Neural cell (in vitro differentiated cells): Measurements from ENCODE around the gene CCDC106. TPM values are rescaled to one million over a fixed set of nuclear protein-coding genes. Genes with fewer than 3 reads are reported as not detected.
A peak's percentile ranks its signal among the peaks of the same experiment; 100 is the strongest.

Experiments
- H2AFZ ChIP-seq: fragments of 200-600, 300-800 bp; sonication (generic), shearing (Covaris generic); 2 replicates; pipeline ENCODE4 v1.6.0; 2014; ENCODE audit warnings: low read depth, mild to moderate bottlenecking, antibody characterized with exemption, low read length, moderate library complexity
- H3F3A ChIP-seq: fragments of 200-600 bp; shearing (Covaris generic); 2 replicates; pipeline ENCODE4 v1.6.1; 2016; ENCODE audit warnings: mild to moderate bottlenecking, moderate library complexity, mixed read lengths, antibody characterized with exemption, low read length; ENCODE audit not compliant: insufficient read depth, poor library complexity, severe bottlenecking
- H3K27ac ChIP-seq: fragments of 200-600, 300-800 bp; sonication (generic), shearing (Covaris generic); 2 replicates; pipeline ENCODE4 v1.5.1; 2014; ENCODE audit warnings: mild to moderate bottlenecking, low read length, moderate library complexity
- H3K27me3 ChIP-seq: fragments of 300-800, 200-600 bp; sonication (generic), shearing (Covaris generic); 2 replicates; pipeline ENCODE4 v1.6.0; 2014; ENCODE audit warnings: mild to moderate bottlenecking, low read depth, low read length, moderate library complexity; ENCODE audit not compliant: insufficient read depth
- H3K36me3 ChIP-seq: fragments of 300-800, 200-600 bp; sonication (generic), shearing (Covaris generic); 2 replicates; pipeline ENCODE4 v1.5.1; 2014; ENCODE audit warnings: mild to moderate bottlenecking, antibody characterized with exemption, low read length, moderate library complexity; ENCODE audit not compliant: insufficient read depth
- H3K4me2 ChIP-seq: fragments of 300-800, 200-600 bp; sonication (generic), shearing (Covaris generic); 2 replicates; pipeline ENCODE4 v1.6.0; 2014; ENCODE audit warnings: mild to moderate bottlenecking, low read length
- H3K4me3 ChIP-seq: fragments of 300-800, 200-600 bp; sonication (generic), shearing (Covaris generic); 2 replicates; pipeline ENCODE4 v1.5.1; 2014; ENCODE audit warnings: mild to moderate bottlenecking, low read length, moderate library complexity
- H3K79me2 ChIP-seq: fragments of 200-600 bp; shearing (Covaris generic); replicated peaks from 2 replicates; pipeline ENCODE4 v1.6.0; 2014; ENCODE audit warnings: mild to moderate bottlenecking, low read length, moderate library complexity; ENCODE audit not compliant: insufficient read depth
- H3K9ac ChIP-seq: fragments of 300-800, 200-600 bp; sonication (generic), shearing (Covaris generic); 2 replicates; pipeline ENCODE4 v1.6.1; 2016; ENCODE audit warnings: mild to moderate bottlenecking, low read length, mixed read lengths
- H3K9me2 ChIP-seq: fragments of 200-600 bp; shearing (Covaris generic); 2 replicates; pipeline ENCODE4 v1.6.1; 2016; ENCODE audit warnings: mild to moderate bottlenecking, low read length, mixed read lengths; ENCODE audit not compliant: insufficient read depth
- H3K9me3 ChIP-seq: fragments of 200-600, 300-800 bp; sonication (generic), shearing (Covaris generic); 2 replicates; pipeline ENCODE4 v1.6.1; 2016; ENCODE audit warnings: mild to moderate bottlenecking, mixed run types, low read length, moderate library complexity, mixed read lengths
- H4K20me1 ChIP-seq: fragments of 200-600 bp; shearing (Covaris generic); 2 replicates; pipeline ENCODE4 v1.6.1; 2016; ENCODE audit warnings: mild to moderate bottlenecking, mixed run types; ENCODE audit not compliant: insufficient read depth
- CTCF ChIP-seq: fragments of 450-650 bp; IDR thresholded peaks from 2 replicates; pipeline ENCODE4 v1.5.1; 2014; ENCODE audit warnings: antibody characterized with exemption, mild to moderate bottlenecking, moderate library complexity; ENCODE audit not compliant: poor library complexity, severe bottlenecking
- EP300 ChIP-seq: fragments of 450-650 bp; conservative IDR thresholded peaks from 2 replicates; pipeline ENCODE4 v1.6.1; 2014; ENCODE audit warnings: antibody characterized with exemption, mild to moderate bottlenecking, moderate library complexity; ENCODE audit not compliant: poor library complexity, severe bottlenecking
- EZH2 ChIP-seq: fragments of 200-600, 300-800 bp; shearing (Covaris generic), sonication (generic); IDR thresholded peaks from 2 replicates; pipeline ENCODE4 v1.6.1; 2014; ENCODE audit warnings: antibody characterized with exemption, low read length, borderline replicate concordance, mild to moderate bottlenecking; ENCODE audit not compliant: insufficient read depth, poor library complexity, severe bottlenecking
- MXI1 ChIP-seq: fragments of 450-650 bp; conservative IDR thresholded peaks from 2 replicates; pipeline ENCODE4 v1.6.1; 2014; ENCODE audit warnings: antibody characterized with exemption, mild to moderate bottlenecking; ENCODE audit not compliant: poor library complexity, severe bottlenecking
- POLR2AphosphoS5 ChIP-seq: IDR thresholded peaks from 2 replicates; pipeline ENCODE4 v1.6.1; 2012
- RAD21 ChIP-seq: fragments of 450-650 bp; conservative IDR thresholded peaks from 2 replicates; pipeline ENCODE4 v1.6.1; 2014; ENCODE audit warnings: antibody characterized with exemption, mild to moderate bottlenecking, moderate library complexity
- REST ChIP-seq: IDR thresholded peaks from 2 replicates; pipeline ENCODE4 v1.6.1; 2012; ENCODE audit warnings: borderline replicate concordance
- SMC3 ChIP-seq: fragments of 450-650 bp; conservative IDR thresholded peaks from 2 replicates; pipeline ENCODE4 v1.6.1; 2014; ENCODE audit warnings: antibody characterized with exemption, mild to moderate bottlenecking, moderate library complexity; ENCODE audit not compliant: poor library complexity
- TAF1 ChIP-seq: IDR thresholded peaks from 2 replicates; pipeline ENCODE4 v1.6.1; 2012; ENCODE audit warnings: low read depth
- polyA plus RNA-seq: library from polyadenylated mRNA; depleted of rRNA; stranded (reverse); fragments of >200 nt; gene quantifications from 2 replicates; pipeline ENCODE4 v1.2.3, GENCODE V29; 2014

Gene CCDC106
- polyA plus RNA-seq, 1 donor from 2014 or later, result 33.8 TPM

DNA sequence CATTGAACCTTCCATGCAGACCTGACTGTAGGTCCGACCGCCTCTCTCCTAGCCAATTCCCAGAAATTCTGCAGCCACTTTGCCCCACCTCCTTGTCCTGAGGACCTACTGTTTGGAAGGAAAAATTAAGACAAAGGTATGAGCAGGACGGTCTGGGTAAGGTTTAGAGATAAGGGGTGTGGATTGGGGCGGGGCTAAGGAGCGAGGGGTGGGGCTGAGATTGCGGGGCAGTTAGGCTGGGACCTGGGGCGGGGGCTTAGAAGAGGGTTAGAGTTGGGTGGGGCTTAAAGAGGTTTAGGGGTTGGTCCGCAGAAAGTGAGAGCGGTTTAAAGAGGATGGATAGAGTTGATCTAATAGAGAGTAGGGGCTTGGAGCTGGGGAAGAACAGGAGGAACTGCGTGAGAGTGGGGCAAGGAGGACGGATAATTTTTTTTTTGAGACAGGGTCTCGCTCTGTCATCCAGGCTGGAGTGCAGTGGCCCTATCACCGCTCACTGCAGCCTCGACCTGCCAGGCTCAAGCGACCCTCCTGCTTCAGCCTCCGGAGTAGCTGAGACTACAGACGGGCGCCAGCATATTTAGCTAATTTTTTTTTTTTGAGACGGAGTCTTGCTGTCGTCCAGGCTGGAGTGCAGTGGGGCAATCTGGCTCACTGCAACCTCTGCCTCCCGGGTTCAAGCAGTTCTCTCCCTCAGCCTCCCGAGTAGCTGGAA, 44.3 kb upstream of the CCDC106 start:
- H3K79me2 ChIP-seq, result peaks cover 24% of the 10 kb centered on the region
- H3K27me3 ChIP-seq, result no peaks in the 10 kb centered on the region
- no peaks in the 10 kb centered on the region for H3K9me2 ChIP-seq
- H3F3A ChIP-seq, result no peaks in the 10 kb centered on the region
- no peak overlapping the region for H3K9ac ChIP-seq
- peak overlapping the region; percentile 97 for H3K4me3 ChIP-seq
- H3K4me2 ChIP-seq, result no peak overlapping the region
- peak overlapping the region; percentile 91 for H3K27ac ChIP-seq
- H4K20me1 ChIP-seq, result no peaks in the 10 kb centered on the region
- no peaks in the 10 kb centered on the region for H3K36me3 ChIP-seq
- no peak overlapping the region for H2AFZ ChIP-seq
- H3K9me3 ChIP-seq, result no peaks in the 10 kb centered on the region
- TF ChIP-seq CTCF (no peak), POLR2AphosphoS5 (no peak), MXI1 (no peak), EP300 (no peak), REST (no peak), SMC3 (no peak), RAD21 (no peak), EZH2 (no peak), TAF1 (no peak)

DNA sequence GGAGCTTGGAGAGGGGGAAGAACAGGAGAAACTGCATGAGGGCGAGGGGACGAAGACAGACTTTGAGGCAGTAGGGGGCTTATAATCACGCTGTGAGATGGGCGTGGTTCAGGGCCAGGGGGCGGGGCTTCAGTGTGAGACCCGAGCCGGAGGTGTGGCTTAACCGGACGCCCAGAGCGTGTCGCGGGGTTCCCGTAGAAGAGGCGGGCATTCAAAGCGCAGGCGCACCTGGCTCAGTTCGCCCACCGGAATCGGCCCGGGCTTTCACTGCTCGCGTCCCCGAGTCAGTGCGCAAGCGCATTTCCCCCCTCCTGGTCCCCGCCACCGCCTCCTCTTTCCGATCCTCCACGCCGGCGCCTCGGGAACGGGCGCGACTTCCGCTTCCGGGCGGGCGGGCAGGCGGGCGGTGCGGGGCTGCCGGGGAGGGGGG, 42.8 kb upstream of the CCDC106 start:
- Histone ChIP-seq H3K36me3 (peaks cover 8% of the 10 kb centered on the region), H3K79me2 (peaks cover 30% of the 10 kb centered on the region), H3K9me3 (no peaks in the 10 kb centered on the region), H3K27ac (peak overlapping the region; percentile 91), H3K9me2 (no peaks in the 10 kb centered on the region), H3K4me2 (peak overlapping the region; percentile 83), H2AFZ (peak overlapping the region; percentile 41), H3K4me3 (peak overlapping the region; percentile 97), H3K9ac (peak overlapping the region; percentile 97), H3F3A (no peaks in the 10 kb centered on the region), H4K20me1 (no peaks in the 10 kb centered on the region), H3K27me3 (no peaks in the 10 kb centered on the region)
- TF ChIP-seq RAD21 (no peak), TAF1 (no peak), MXI1 (peak; percentile 34), POLR2AphosphoS5 (no peak)
